Osteocyte (in vitro differentiated cells): Measurements from ENCODE around the gene GRIA4. TPM values are rescaled to one million over a fixed set of nuclear protein-coding genes. Genes with fewer than 3 reads are reported as not detected.

ENCODE experiments used
- DNase-seq: peaks from one replicate; pipeline ENCODE4 v3.0.0; 2021; ENCODE audit warnings: mixed read lengths; ENCODE audit not compliant: unreplicated experiment; ENCODE audit errors: extremely low spot score
- H3K27ac Mint-ChIP-seq: one replicate; pipeline ENCODE4 v1.8.0; 2021; ENCODE audit warnings: mild to moderate bottlenecking, mixed read lengths; ENCODE audit not compliant: unreplicated experiment
- H3K27me3 Mint-ChIP-seq: one replicate; pipeline ENCODE4 v1.8.0; 2021; ENCODE audit warnings: mixed read lengths; ENCODE audit not compliant: unreplicated experiment
- H3K36me3 Mint-ChIP-seq: one replicate; pipeline ENCODE4 v1.8.0; 2021; ENCODE audit warnings: mixed read lengths; ENCODE audit not compliant: unreplicated experiment
- H3K4me1 Mint-ChIP-seq: one replicate; pipeline ENCODE4 v1.8.0; 2021; ENCODE audit warnings: mixed read lengths; ENCODE audit not compliant: unreplicated experiment
- H3K4me3 Mint-ChIP-seq: one replicate; pipeline ENCODE4 v1.8.0; 2021; ENCODE audit warnings: mild to moderate bottlenecking, moderate library complexity, mixed read lengths; ENCODE audit not compliant: unreplicated experiment
- H3K9me3 Mint-ChIP-seq: one replicate; pipeline ENCODE4 v1.8.0; 2021; ENCODE audit warnings: mixed read lengths; ENCODE audit not compliant: unreplicated experiment
- total RNA-seq: library from RNA; stranded (reverse); gene quantifications from 2 replicates; pipeline ENCODE4 v1.2.1, GENCODE V29; 2021
- TF ChIP-seq, protein P1 (sequence below): fragments of 200-600 bp; sonication (generic); IDR thresholded peaks from 2 replicates; pipeline ENCODE4 v1.5.0; 2021; ENCODE audit warnings: antibody characterized with exemption, mild to moderate bottlenecking, moderate library complexity

Gene GRIA4
- total RNA-seq, 1 donor from 2014 or later, result not detected

DNA sequence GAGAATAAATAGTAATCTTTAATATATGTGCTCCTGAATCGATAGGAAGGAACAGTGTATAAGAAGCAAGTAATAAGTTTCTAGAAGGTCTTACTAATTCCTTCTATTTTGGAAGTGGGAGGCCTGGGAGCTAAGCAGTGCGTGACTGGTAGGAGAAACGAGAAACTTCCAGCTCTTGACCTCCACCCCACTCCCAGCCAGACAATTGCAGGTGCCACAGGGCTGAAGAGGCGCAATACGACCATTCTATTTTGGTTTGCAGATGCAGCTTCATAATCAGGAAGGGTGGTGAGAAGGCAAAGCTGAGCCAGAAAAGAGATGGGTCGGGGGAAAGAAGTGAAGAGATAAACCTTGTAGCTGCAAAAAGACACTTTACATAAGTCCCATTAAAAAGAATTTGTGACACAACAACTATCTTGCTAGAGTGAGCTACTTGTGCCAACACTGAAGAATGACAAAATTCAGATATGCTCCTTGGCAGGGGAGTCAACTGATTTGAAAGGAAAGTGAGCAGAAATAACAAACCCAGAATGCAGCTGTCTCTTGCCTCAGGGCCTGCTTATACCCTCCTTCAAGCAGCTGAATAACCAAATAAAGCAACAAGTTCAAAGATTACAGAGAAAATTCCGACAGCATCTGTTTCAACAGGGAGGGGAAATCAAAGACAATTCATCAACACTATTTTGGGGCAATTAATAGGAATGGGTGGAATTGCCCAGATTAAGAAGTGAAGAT is 35.1 kb downstream of the GRIA4 start:
- Mint-ChIP-seq H3K27ac (peak overlapping the region; percentile 29), H3K9me3 (peaks cover 15% of the 10 kb centered on the region), H3K27me3 (no peaks in the 10 kb centered on the region), H3K4me1 (peaks cover 14% of the 10 kb centered on the region), H3K4me3 (no peak overlapping the region), H3K36me3 (no peaks in the 10 kb centered on the region)
- DNase-seq, result no peak
- TF ChIP-seq, protein P1, sequence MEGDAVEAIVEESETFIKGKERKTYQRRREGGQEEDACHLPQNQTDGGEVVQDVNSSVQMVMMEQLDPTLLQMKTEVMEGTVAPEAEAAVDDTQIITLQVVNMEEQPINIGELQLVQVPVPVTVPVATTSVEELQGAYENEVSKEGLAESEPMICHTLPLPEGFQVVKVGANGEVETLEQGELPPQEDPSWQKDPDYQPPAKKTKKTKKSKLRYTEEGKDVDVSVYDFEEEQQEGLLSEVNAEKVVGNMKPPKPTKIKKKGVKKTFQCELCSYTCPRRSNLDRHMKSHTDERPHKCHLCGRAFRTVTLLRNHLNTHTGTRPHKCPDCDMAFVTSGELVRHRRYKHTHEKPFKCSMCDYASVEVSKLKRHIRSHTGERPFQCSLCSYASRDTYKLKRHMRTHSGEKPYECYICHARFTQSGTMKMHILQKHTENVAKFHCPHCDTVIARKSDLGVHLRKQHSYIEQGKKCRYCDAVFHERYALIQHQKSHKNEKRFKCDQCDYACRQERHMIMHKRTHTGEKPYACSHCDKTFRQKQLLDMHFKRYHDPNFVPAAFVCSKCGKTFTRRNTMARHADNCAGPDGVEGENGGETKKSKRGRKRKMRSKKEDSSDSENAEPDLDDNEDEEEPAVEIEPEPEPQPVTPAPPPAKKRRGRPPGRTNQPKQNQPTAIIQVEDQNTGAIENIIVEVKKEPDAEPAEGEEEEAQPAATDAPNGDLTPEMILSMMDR, result no peak

- peaks cover 11% of the 10 kb centered on the region for H3K4me1 Mint-ChIP-seq
- no peaks in the 10 kb centered on the region for H3K36me3 Mint-ChIP-seq
- DNase-seq, result no peak
- H3K27ac Mint-ChIP-seq, result no peak overlapping the region
- TF ChIP-seq, protein P1, result no peak
- peaks cover 12% of the 10 kb centered on the region for H3K9me3 Mint-ChIP-seq
- H3K4me3 Mint-ChIP-seq, result no peak overlapping the region
- H3K27me3 Mint-ChIP-seq, result no peaks in the 10 kb centered on the region
Observed at GRCh38 chr11:105647780-105648179, 37.9 kb downstream of the GRIA4 start.

- TF ChIP-seq, protein P1, result no peak
- no peaks in the 10 kb centered on the region for H3K27me3 Mint-ChIP-seq
- no peak overlapping the region for H3K4me3 Mint-ChIP-seq
- DNase-seq, result no peak
- peaks cover 12% of the 10 kb centered on the region for H3K9me3 Mint-ChIP-seq
- peaks cover 11% of the 10 kb centered on the region for H3K4me1 Mint-ChIP-seq
- H3K27ac Mint-ChIP-seq, result no peak overlapping the region
- H3K36me3 Mint-ChIP-seq, result no peaks in the 10 kb centered on the region
Observed at GRCh38 chr11:105648762-105649161, 38.9 kb downstream of the GRIA4 start.

DNA sequence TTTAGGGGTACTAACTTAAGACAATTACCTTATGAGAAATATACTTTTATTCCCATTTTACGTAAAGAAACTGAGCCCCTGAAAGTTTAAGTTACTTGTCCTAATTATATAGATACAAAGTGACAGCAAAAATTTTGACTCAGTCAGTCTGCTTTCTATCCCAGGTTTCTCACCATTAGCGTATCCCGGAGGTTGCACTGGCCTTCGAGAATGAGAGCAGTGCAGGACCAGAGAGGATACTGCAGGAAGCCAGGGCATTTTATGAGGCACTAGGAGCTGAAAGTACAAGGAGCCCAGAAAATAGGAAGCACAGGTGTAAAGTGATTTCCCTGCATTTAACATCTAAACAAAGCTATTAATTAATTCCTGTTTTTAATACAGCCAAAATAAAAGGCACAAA is 55.4 kb downstream of the GRIA4 start:
- no peak for DNase-seq
- Mint-ChIP-seq H3K4me3 (no peak overlapping the region), H3K27me3 (peaks cover 18% of the 10 kb centered on the region), H3K4me1 (no peaks in the 10 kb centered on the region), H3K36me3 (no peaks in the 10 kb centered on the region), H3K9me3 (no peaks in the 10 kb centered on the region), H3K27ac (no peak overlapping the region)
- TF ChIP-seq, protein P1, result no peak

DNA sequence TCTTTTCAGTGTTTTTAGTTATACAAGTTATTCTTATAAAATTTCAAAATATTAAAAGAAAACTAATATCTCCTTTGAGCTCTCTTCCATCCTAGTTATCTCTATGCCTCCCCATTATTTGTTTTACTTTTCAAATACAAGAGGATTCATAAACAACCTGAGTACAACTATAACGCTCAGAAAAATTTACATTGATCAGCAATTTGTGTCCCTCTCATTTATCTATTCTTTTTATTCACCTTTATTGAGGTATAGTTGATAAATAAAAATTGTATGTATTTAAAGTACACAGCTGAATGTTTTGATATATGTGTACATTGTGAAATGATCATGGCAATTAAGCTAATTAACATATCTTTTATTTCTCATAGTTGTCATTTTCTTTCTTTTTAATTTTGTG is 57.6 kb downstream of the GRIA4 start:
- DNase-seq, result no peak
- TF ChIP-seq, protein P1, result no peak
- peaks cover 17% of the 10 kb centered on the region for H3K27me3 Mint-ChIP-seq
- no peak overlapping the region for H3K27ac Mint-ChIP-seq
- no peaks in the 10 kb centered on the region for H3K4me1 Mint-ChIP-seq
- no peaks in the 10 kb centered on the region for H3K36me3 Mint-ChIP-seq
- H3K9me3 Mint-ChIP-seq, result no peaks in the 10 kb centered on the region
- H3K4me3 Mint-ChIP-seq, result no peak overlapping the region
